Panc1 (cell line): ENCODE results near the gene CEPT1. TPM values are rescaled to one million over a fixed set of nuclear protein-coding genes. Genes with fewer than 3 reads are reported as not detected.

Experiments
- ATAC-seq: fragments of 200-7000 bp; cut with Tn5 transposase; 2 replicates; pipeline ENCODE4 v1.9.1; 2020; ENCODE audit warnings: mild to moderate bottlenecking, moderate library complexity
- BruUV-seq: library from RNA; stranded (reverse); fragments of 400-500 nt; replicated peaks from 2 replicates; lab custom pipeline; 2021; lab: Mats Ljungman, UMichigan
- CTCF ChIA-PET: fragments of 300-600 bp; sonication (Branson Sonifier 250); formaldehyde crosslinking; loops from one replicate; lab custom pipeline; 2022; ENCODE audit warnings: antibody characterized with exemption; lab: Charles Lee
- POLR2A ChIA-PET: fragments of 300-600 bp; sonication (Branson Sonifier 250); formaldehyde crosslinking; loops from one replicate; lab custom pipeline; 2022; ENCODE audit warnings: antibody characterized with exemption; lab: Charles Lee
- DNase-seq: peaks from one replicate; pipeline ENCODE4 v3.0.0-alpha.2; 2010; ENCODE audit warnings: low read depth, low spot score
- H3K27ac ChIP-seq: 2 replicates; pipeline ENCODE4 v1.5.1; 2011; ENCODE audit warnings: mild to moderate bottlenecking, low read length, inconsistent platforms
- H3K27me3 ChIP-seq: fragments of 200-500 bp; sonication (Bioruptor generic); 2 replicates; pipeline ENCODE4 v1.6.0; 2014; ENCODE audit warnings: low read length, inconsistent platforms; ENCODE audit not compliant: control insufficient read depth, insufficient read depth
- H3K36me3 ChIP-seq: fragments of 200-500 bp; sonication (Bioruptor generic); 2 replicates; pipeline ENCODE4 v1.5.1; 2014; ENCODE audit warnings: inconsistent platforms, mild to moderate bottlenecking, low read length, moderate library complexity; ENCODE audit not compliant: control insufficient read depth, insufficient read depth
- H3K4me1 ChIP-seq: 2 replicates; pipeline ENCODE4 v1.5.1; 2011; ENCODE audit warnings: inconsistent platforms, mild to moderate bottlenecking, low read length, moderate library complexity; ENCODE audit not compliant: control insufficient read depth, insufficient read depth
- H3K4me3 ChIP-seq, 2 experiments: 2 replicates each; pipeline ENCODE4 v1.5.1; 2011 to 2012; ENCODE audit warnings: low read depth in 2 of 2, low read length in 2 of 2, mild to moderate bottlenecking in 2 of 2, inconsistent platforms in 1 of 2, moderate library complexity in 1 of 2
- H3K9me3 ChIP-seq: fragments of 200-500 bp; sonication (Bioruptor generic); 2 replicates; pipeline ENCODE4 v1.5.1; 2014; ENCODE audit warnings: low read depth, mild to moderate bottlenecking, inconsistent platforms, low read length, moderate library complexity; ENCODE audit not compliant: control insufficient read depth, insufficient read depth
- CTCF ChIP-seq: fragments of 450-650 bp; IDR thresholded peaks from 2 replicates; pipeline ENCODE4 v1.5.1; 2017; ENCODE audit warnings: mild to moderate bottlenecking
- POLR2AphosphoS5 ChIP-seq: IDR thresholded peaks from 2 replicates; pipeline ENCODE4 v1.6.1; 2012; ENCODE audit warnings: mild to moderate bottlenecking, low read depth, low read length, moderate library complexity
- REST ChIP-seq, 2 experiments: IDR thresholded peaks; 2 replicates each; pipeline ENCODE4 v1.6.1; 2011 to 2012; ENCODE audit warnings: low read depth in 2 of 2, control low read depth in 1 of 2, low read length in 1 of 2, mild to moderate bottlenecking in 1 of 2, moderate library complexity in 1 of 2; ENCODE audit not compliant: insufficient read depth in 1 of 2
- SIN3A ChIP-seq: IDR thresholded peaks from 2 replicates; pipeline ENCODE4 v1.6.1; 2012; ENCODE audit warnings: low read depth, mild to moderate bottlenecking, low read length, moderate library complexity, borderline replicate concordance; ENCODE audit not compliant: insufficient read depth
- TCF7L2 ChIP-seq: IDR thresholded peaks from 2 replicates; pipeline ENCODE4 v1.6.1; 2011; ENCODE audit warnings: mild to moderate bottlenecking, low read depth, low read length, inconsistent platforms
- in situ Hi-C: cut with HindIII; loops from 2 replicates; pipeline ENCODE4 v1.10.0; 2016; ENCODE audit warnings: low sequenced_read_pairs, low pct_unique_long_range_greater_than_20kb
- intact Hi-C: fragments of 100-400 bp; cut with micrococcal nuclease; formaldehyde crosslinking; loops from one replicate; pipeline ENCODE4 v1.10.0; 2022; ENCODE audit not compliant: unreplicated experiment
- total RNA-seq: library from RNA; stranded (reverse); gene quantifications from one replicate; pipeline ENCODE4 v1.2.1, GENCODE V29; 2021; ENCODE audit not compliant: unreplicated experiment

The CEPT1 gene
- total RNA-seq, 1 experiment from 2014 or later = 21.9 TPM

GRCh38 chr1:111208921-111209320 is 68.9 kb downstream of the CEPT1 start:
- ChIA-PET POLR2A (no interaction called here), CTCF (interaction anchor here (0.6 kb wide), 1 partner anchor 12 kb away, joined by 7 read pairs; no protein-coding TSS in a partner anchor)
- ATAC-seq (no peak), DNase-seq (no peak)
- in situ Hi-C loops (no loop called here), intact Hi-C loops (no loop called here)
- Histone ChIP-seq H3K4me3 (no peak overlapping the region), H3K4me1 (no peaks in the 10 kb centered on the region), H3K36me3 (no peaks in the 10 kb centered on the region), H3K9me3 (no peaks in the 10 kb centered on the region), H3K27me3 (peaks cover 2% of the 10 kb centered on the region; the same call in 1 of the 2 replicates), H3K27ac (no peak overlapping the region)
- no peak for TF ChIP-seq CTCF
- TF ChIP-seq POLR2AphosphoS5 = no peak
- no peak for TF ChIP-seq REST (IDR thresholded peaks at IDR 0.05; ENCODE audit: insufficient read depth in 1 of 2, low read depth in 2 of 2, low read length in 1 of 2)
- TF ChIP-seq SIN3A = no peak
- no peak for TF ChIP-seq TCF7L2
- no TSS peak for BruUV-seq

GRCh38 chr1:111209622-111210021 is 69.6 kb downstream of the CEPT1 start:
- ChIA-PET CTCF (no interaction called here), POLR2A (no interaction called here)
- in situ Hi-C loops (no loop called here), intact Hi-C loops (no loop called here)
- Histone ChIP-seq H3K27ac (no peak overlapping the region), H3K4me1 (no peaks in the 10 kb centered on the region), H3K36me3 (no peaks in the 10 kb centered on the region), H3K9me3 (no peaks in the 10 kb centered on the region), H3K27me3 (peaks cover 2% of the 10 kb centered on the region; the same call in 1 of the 2 replicates), H3K4me3 (no peak overlapping the region)
- no peak for TF ChIP-seq REST (IDR thresholded peaks at IDR 0.05; ENCODE audit: insufficient read depth in 1 of 2, low read depth in 2 of 2, low read length in 1 of 2)
- no peak for TF ChIP-seq CTCF
- no peak for TF ChIP-seq SIN3A
- no peak for TF ChIP-seq TCF7L2
- TF ChIP-seq POLR2AphosphoS5 = no peak
- no TSS peak for BruUV-seq
- DNase-seq (no peak), ATAC-seq (no peak)
